Activated CD4-positive, CD25-positive, alpha-beta regulatory T cell treated with anti-CD3 and anti-CD28 coated beads, Interleukin-2, amount 50 U/mL, for 16 hours (primary cell): Measurements from ENCODE around the gene CTSS.
A peak's percentile ranks its signal among the peaks of the same experiment; 100 is the strongest.

Experiments used
- DNase-seq: peaks from one replicate; pipeline ENCODE4 v3.0.0-alpha.2; 2020; ENCODE audit warnings: low read depth, low spot score

CTSS gene

GRCh38 chr1:150703427-150703826 is 62.2 kb downstream of the CTSS start:
- DNase-seq: no peak

GRCh38 chr1:150696995-150697927 is 68.3 kb downstream of the CTSS start, which contains the start of gene GOLPH3L:
Gene GOLPH3L (minus strand): TSS chr1:150697154. CDS start chr1:150694838, 2,316 bp downstream.
- DNase-seq: peak; percentile 81

- DNase-seq: no peak
Observed at GRCh38 chr1:150696590-150696989, 69.0 kb downstream of the CTSS start.

GRCh38 chr1:150696162-150696561 is 69.4 kb downstream of the CTSS start:
- no peak for DNase-seq

- no peak for DNase-seq
Observed at GRCh38 chr1:150695561-150695960, 70.0 kb downstream of the CTSS start.

GRCh38 chr1:150692720-150693119 is 72.9 kb downstream of the CTSS start:
- no peak for DNase-seq

GRCh38 chr1:150688763-150689162 is 76.8 kb downstream of the CTSS start:
- no peak for DNase-seq

- no peak for DNase-seq
Observed at GRCh38 chr1:150686275-150686674, 79.3 kb downstream of the CTSS start.

- no peak for DNase-seq
Observed at GRCh38 chr1:150683914-150684313, 81.7 kb downstream of the CTSS start.
